NCI-H460 (cell line): ENCODE data around the gene ORAI2. TPM values are rescaled to one million over a fixed set of nuclear protein-coding genes. Genes with fewer than 3 reads are reported as not detected.
A peak's percentile ranks its signal among the peaks of the same experiment; 100 is the strongest.
"Not testable (repeated sequence)": the region's sequence is repeated elsewhere in the genome, so short reads cannot be mapped to it uniquely, and the experiment has no call there.

Experiments used
- DNase-seq: peaks from one replicate; pipeline ENCODE4 v3.0.0-alpha.2; 2016; ENCODE audit warnings: low read depth; ENCODE audit errors: extremely low read depth
- total RNA-seq: library from RNA; depleted of rRNA; stranded (reverse); fragments of >200 nt; shearing (Covaris generic); gene quantifications from 2 replicates; pipeline ENCODE4 v1.2.3, GENCODE V29; 2014

The ORAI2 gene
- total RNA-seq, 1 experiment from 2014 or later, result 5.1 TPM

GRCh38 chr7:102467581-102468477 lies 34.5 kb downstream of the ORAI2 start:
- DNase-seq, result no peak

GRCh38 chr7:102468478-102469350 lies 35.3 kb downstream of the ORAI2 start:
- no peak for DNase-seq

GRCh38 chr7:102469351-102469971 lies 36.1 kb downstream of the ORAI2 start:
- DNase-seq, result no peak

- DNase-seq, result no peak
Measured at GRCh38 chr7:102469972-102470825, 36.8 kb downstream of the ORAI2 start.

GRCh38 chr7:102471791-102472125 lies 38.4 kb downstream of the ORAI2 start:
- no peak for DNase-seq

GRCh38 chr7:102472126-102473041 lies 39.0 kb downstream of the ORAI2 start:
- no peak for DNase-seq

GRCh38 chr7:102473271-102473991 lies 40.1 kb downstream of the ORAI2 start:
- DNase-seq, result no peak

GRCh38 chr7:102474116-102474515 lies 40.7 kb downstream of the ORAI2 start:
- DNase-seq, result not testable (repeated sequence)

- DNase-seq, result not testable (repeated sequence)
Measured at GRCh38 chr7:102474736-102475435, 41.5 kb downstream of the ORAI2 start.

GRCh38 chr7:102478314-102479208 lies 45.2 kb downstream of the ORAI2 start, which contains the start of gene POLR2J:
Gene POLR2J (minus strand): TSS chr7:102478922. CDS start chr7:102478860, 62 bp downstream.
- DNase-seq, result peak; percentile 63

GRCh38 chr7:102479209-102479584 lies 45.8 kb downstream of the ORAI2 start:
- not testable (repeated sequence) for DNase-seq

GRCh38 chr7:102479982-102480637 lies 46.7 kb downstream of the ORAI2 start:
- not testable (repeated sequence) for DNase-seq

GRCh38 chr7:102481962-102482361 lies 48.6 kb downstream of the ORAI2 start:
- DNase-seq, result not testable (repeated sequence)

- DNase-seq, result not testable (repeated sequence)
Measured at GRCh38 chr7:102484317-102484716, 50.9 kb downstream of the ORAI2 start.

- not testable (repeated sequence) for DNase-seq
Measured at GRCh38 chr7:102490529-102491075, 57.2 kb downstream of the ORAI2 start.
